Right lung (tissue), 5 donors: Measurements from ENCODE around the gene LGI1. TPM values are rescaled to one million over a fixed set of nuclear protein-coding genes. Genes with fewer than 3 reads are reported as not detected.

Experiments used
- polyA plus RNA-seq, 5 donors: library from polyadenylated mRNA; unstranded; fragments of 120-200 nt; gene quantifications; one replicate each; pipeline versions ENCODE4 v1.2.1 to v1.2.3, GENCODE V29; 2013; ENCODE audit warnings: inconsistent platforms in 1 of 5, low replicate concordance in 1 of 5; ENCODE audit not compliant: insufficient read length in 5 of 5, insufficient read depth in 1 of 5

The LGI1 gene
- polyA plus RNA-seq, 5 donors = 0.04 to 0.85 (median 0.14) TPM; not detected in 2

Other genes with a start within 250 kb of the LGI1 start
- under 1 TPM; 0.09 to 0.18 (median 0.13) TPM for gene FFAR4, start 191.3 kb upstream of the LGI1 start, polyA plus RNA-seq
- 10 to 100 TPM in 1 of 5 donors, 1 to 10 TPM in 2, under 1 TPM in 2; 0.34 to 10.2 (median 1.4) TPM for gene RBP4, start 156.7 kb upstream of the LGI1 start, polyA plus RNA-seq
- gene PDE6C, start 145.4 kb upstream of the LGI1 start, polyA plus RNA-seq = 1 to 10 TPM; 1.0 to 3.0 (median 1.5) TPM
- gene FRA10AC1, start 55.3 kb upstream of the LGI1 start, polyA plus RNA-seq = 10 to 100 TPM; 36.9 to 65.1 (median 55.8) TPM
- 1 to 10 TPM; 6.8 to 9.9 (median 7.2) TPM for gene SLC35G1, start 136.0 kb downstream of the LGI1 start, polyA plus RNA-seq
- 10 to 100 TPM; 15.3 to 26.0 (median 19.8) TPM for gene PLCE1, start 236.0 kb downstream of the LGI1 start, polyA plus RNA-seq